T follicular helper cell (primary cell): ENCODE results near the gene ORAI2.
"Not testable (repeated sequence)": the region's sequence is repeated elsewhere in the genome, so short reads cannot be mapped to it uniquely, and the experiment has no call there.

Source experiments
- DNase-seq: peaks from one replicate; pipeline ENCODE4 v3.0.0-alpha.2; 2020; ENCODE audit warnings: low read depth

Gene ORAI2

GRCh38 chr7:102447311-102447710 is 13.9 kb downstream of the ORAI2 start:
- no peak for DNase-seq

- no peak for DNase-seq
These were observed 15.8 kb downstream of the ORAI2 start for GRCh38 chr7:102449136-102449535.

- DNase-seq: peak; percentile 39
These were observed 16.9 kb downstream of the ORAI2 start for GRCh38 chr7:102450242-102450641.

DNA sequence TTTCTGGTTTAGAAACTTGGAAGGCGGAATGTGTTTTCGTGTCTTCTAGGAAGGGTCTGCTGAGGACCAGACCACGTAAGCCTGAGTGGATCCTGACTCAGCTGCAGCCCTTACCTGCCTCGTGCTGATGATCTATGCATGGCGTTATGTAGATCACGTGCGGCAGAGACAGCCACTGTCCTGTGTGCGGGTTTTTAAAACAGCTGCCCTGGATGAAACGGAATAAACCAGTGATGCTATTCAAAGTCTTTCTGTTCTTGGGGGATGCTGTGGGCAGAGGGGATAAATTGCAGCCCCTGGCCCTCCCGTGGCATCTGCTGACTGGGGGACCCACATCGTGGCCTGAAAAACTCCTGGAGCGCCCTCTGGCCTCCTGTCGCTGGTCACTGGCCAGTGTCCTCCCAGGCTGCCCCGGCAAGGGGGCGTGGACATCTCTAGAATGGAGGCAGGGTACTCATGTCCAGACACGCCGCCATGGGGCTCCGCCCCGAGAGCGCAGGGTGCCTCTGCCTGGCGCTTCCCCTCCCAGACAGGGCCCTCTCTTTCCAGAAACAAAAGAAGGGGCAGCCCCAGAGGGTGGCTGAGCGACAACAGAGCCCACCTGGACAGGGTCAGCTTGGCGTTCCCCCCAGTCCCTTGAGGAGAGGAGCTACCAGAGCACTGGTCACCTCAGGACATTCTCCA is 18.1 kb downstream of the ORAI2 start:
- no peak for DNase-seq

GRCh38 chr7:102452451-102452850 is 19.1 kb downstream of the ORAI2 start:
- DNase-seq: no peak

DNA sequence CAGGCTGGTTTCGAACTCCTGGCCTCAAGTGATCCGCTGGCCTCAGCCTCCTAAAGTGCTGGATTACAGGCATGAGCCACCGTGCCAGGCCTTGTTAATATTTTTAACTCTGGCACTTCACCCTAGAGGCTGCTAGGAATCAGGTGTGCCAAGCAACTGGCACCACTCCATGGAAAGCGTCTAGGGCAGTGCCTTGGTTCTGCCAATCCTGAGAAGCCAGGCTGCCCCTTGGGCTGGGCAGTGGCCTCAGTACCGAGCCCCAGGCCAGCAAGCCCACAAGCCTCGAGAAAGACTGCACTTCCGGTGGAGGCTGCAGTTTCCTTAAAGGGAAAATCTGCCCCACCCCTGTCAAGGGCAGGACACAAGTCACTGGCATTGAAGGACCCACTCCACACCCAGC is 19.9 kb downstream of the ORAI2 start:
- DNase-seq: no peak

- DNase-seq: no peak
These were observed 21.1 kb downstream of the ORAI2 start for GRCh38 chr7:102454468-102454867.

- DNase-seq: not testable (repeated sequence)
These were observed 21.6 kb downstream of the ORAI2 start for GRCh38 chr7:102454932-102455331.

DNA sequence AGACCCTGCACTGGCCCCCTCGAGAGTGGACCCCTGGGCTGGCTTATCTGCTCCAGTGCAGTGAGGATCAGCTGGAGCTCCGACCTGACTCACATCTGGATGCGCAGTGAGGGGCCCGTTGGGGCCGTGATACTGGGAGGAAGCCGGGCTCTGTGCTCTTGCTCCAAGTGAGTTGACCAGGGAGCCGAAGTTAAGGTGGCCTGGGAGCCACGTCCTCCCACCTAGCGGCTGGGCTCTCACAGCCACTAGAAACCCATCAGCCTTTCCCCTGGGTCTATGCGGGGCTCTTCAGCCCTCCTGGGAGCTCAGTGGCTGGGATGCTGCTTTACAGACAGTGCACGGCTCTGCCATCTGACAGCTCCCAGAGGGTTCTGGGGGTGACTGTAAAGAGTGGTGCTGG is 22.2 kb downstream of the ORAI2 start:
- DNase-seq: no peak

GRCh38 chr7:102456327-102456726 is 23.0 kb downstream of the ORAI2 start:
- no peak for DNase-seq

DNA sequence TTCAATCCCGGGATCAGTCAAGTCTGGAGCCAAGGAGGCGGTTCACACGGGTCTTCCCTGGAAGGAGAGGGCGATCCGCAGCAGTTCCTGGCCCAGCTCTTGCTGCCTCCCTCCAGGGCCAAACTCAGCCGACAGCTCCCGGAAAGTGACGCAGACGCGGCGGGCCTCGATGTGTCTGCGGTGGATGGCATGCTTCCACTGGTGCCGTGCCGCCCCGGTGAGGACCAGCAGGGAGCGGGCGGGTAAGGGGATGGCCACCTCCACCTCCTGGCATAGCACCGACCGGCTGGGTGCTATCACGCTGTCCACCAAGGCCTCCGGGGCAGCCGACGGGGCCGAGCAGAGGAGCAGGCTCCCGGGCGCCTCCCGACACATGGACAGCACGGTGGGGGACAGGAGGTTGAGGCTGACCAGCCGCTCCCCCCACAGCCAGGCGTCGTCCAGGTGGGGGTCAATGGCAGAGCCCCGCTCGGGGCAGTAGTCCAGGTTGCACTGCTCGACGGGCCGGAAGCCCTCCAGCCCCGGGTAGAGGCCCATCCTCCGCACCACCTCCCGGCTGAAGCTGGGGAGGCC is 24.1 kb downstream of the ORAI2 start:
- DNase-seq: no peak

DNA sequence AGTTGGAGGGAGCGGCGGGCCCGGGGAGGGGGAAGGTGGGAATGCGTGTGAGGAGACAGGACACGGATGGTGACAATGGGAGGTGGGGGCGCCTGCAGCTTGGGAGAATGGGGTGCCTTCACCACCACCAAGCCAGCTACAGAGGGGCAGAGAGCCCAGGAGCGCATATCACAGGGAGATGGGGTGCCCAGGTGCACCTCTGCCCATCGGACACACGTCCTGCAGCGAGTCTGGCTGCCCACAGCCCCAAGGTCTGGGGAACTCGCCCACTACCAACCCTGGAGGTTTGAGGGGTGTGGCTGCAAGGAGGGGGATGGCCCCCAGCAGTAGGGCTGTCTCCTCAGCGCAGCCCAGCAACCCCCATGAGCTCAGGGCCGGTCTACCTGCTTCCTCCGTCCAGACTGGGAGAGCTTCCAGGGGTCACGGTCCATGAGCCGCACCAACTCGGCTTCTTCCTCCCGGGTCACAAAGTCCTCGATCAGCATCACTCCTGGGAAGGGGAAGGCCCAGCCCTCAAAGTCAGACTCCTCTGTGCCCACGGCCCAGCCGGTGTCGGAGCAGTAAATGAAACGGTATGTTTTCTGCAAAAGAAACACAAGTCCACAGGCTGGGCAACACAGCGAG is 26.0 kb downstream of the ORAI2 start:
- no peak for DNase-seq

- DNase-seq: no peak
These were observed 27.1 kb downstream of the ORAI2 start for GRCh38 chr7:102460467-102460866.

GRCh38 chr7:102463841-102464576 is 30.6 kb downstream of the ORAI2 start:
- DNase-seq: no peak

GRCh38 chr7:102464577-102465280 is 31.4 kb downstream of the ORAI2 start, which contains the start of the genes ALKBH4 and LRWD1:
ALKBH4 (minus strand) TSS chr7:102464863; CDS start chr7:102464836, 27 bp downstream.
LRWD1 (plus strand) TSS chr7:102464984; CDS start chr7:102465081, 97 bp downstream.
- peak; percentile 85 for DNase-seq

GRCh38 chr7:102466097-102466496 is 32.7 kb downstream of the ORAI2 start:
- no peak for DNase-seq

GRCh38 chr7:102467581-102468477 is 34.5 kb downstream of the ORAI2 start:
- DNase-seq: no peak

- no peak for DNase-seq
These were observed 35.3 kb downstream of the ORAI2 start for GRCh38 chr7:102468478-102469350.

GRCh38 chr7:102469351-102469971 is 36.1 kb downstream of the ORAI2 start:
- DNase-seq: no peak
